Measurements from ENCODE around the gene DIRAS2.

DIRAS2 gene

GRCh38 chr9:90642570-90643539 is at the start of gene DIRAS2:
TSS of gene DIRAS2 (minus strand) at chr9:90642824. CDS start at chr9:90613827, 28,997 bp downstream.
- DNase-seq (ENCODE audit: insufficient read length, low spot score) = no peak
- FAIRE-seq = peak; percentile 51
- TF ChIP-seq, protein P1, sequence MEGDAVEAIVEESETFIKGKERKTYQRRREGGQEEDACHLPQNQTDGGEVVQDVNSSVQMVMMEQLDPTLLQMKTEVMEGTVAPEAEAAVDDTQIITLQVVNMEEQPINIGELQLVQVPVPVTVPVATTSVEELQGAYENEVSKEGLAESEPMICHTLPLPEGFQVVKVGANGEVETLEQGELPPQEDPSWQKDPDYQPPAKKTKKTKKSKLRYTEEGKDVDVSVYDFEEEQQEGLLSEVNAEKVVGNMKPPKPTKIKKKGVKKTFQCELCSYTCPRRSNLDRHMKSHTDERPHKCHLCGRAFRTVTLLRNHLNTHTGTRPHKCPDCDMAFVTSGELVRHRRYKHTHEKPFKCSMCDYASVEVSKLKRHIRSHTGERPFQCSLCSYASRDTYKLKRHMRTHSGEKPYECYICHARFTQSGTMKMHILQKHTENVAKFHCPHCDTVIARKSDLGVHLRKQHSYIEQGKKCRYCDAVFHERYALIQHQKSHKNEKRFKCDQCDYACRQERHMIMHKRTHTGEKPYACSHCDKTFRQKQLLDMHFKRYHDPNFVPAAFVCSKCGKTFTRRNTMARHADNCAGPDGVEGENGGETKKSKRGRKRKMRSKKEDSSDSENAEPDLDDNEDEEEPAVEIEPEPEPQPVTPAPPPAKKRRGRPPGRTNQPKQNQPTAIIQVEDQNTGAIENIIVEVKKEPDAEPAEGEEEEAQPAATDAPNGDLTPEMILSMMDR (IDR thresholded peaks at IDR 0.05; ENCODE audit: insufficient read depth, missing control alignments) = peak; percentile 43

- no peak for FAIRE-seq
- TF ChIP-seq, protein P1 (IDR thresholded peaks at IDR 0.05; ENCODE audit: insufficient read depth, missing control alignments) = no peak
These were observed 42.1 kb upstream of the DIRAS2 start for GRCh38 chr9:90684736-90685135.

DNA sequence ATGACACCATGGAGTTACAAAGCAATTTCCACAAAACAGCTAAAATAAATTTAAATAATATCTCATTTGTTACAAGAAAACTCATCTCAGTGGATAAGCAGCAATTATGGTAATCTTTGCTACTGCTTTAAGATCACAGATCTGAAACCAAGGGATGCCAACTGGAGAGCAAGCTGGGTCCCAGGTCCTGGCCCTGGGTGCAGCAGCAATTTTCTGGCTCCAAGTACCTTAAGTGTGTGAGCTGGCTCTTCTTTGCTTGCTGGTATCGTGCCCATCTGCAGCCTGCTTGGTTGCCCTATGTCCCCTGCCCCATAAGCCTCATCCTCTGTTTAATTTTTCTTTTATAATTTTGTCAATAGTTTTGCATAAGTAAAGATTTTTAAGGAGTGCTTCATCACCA is 41.5 kb upstream of the DIRAS2 start:
- TF ChIP-seq, protein P1 (IDR thresholded peaks at IDR 0.05; ENCODE audit: insufficient read depth, missing control alignments) = no peak
- no peak for FAIRE-seq
- no peak for DNase-seq (ENCODE audit: insufficient read length, low spot score)

More at GRCh38 chr9:90684736-90685135, 42.1 kb upstream of the DIRAS2 start:
- DNase-seq (ENCODE audit: insufficient read length, low spot score) = no peak

GRCh38 chr9:90680534-90680933 is 37.9 kb upstream of the DIRAS2 start:
- FAIRE-seq (no peak), DNase-seq (ENCODE audit: insufficient read length, low spot score) (no peak)
- TF ChIP-seq, protein P1 (IDR thresholded peaks at IDR 0.05; ENCODE audit: insufficient read depth, missing control alignments) = no peak

DNA sequence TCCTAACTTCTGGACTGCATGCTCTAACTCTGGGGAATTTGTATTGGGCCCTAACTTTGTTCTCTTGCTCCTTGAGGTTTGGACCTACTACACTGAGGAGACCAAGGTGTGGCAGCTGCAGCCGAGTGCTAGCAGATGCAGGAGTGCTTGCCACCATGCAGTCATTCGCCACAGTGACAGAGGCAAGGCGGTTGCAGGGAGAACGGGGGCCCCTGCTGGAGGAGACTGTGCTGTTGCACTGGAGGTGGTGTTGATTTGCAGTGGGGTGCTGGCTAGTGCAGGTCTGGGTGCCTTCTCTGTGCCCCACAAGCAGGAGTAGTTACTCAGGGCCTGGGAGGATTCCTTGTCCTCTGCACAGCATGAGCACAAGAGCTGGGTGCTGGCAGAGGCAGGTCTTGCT is 22.4 kb upstream of the DIRAS2 start:
- FAIRE-seq (no peak), DNase-seq (ENCODE audit: insufficient read length, low spot score) (no peak)
- TF ChIP-seq, protein P1 (IDR thresholded peaks at IDR 0.05; ENCODE audit: insufficient read depth, missing control alignments) = no peak

DNA sequence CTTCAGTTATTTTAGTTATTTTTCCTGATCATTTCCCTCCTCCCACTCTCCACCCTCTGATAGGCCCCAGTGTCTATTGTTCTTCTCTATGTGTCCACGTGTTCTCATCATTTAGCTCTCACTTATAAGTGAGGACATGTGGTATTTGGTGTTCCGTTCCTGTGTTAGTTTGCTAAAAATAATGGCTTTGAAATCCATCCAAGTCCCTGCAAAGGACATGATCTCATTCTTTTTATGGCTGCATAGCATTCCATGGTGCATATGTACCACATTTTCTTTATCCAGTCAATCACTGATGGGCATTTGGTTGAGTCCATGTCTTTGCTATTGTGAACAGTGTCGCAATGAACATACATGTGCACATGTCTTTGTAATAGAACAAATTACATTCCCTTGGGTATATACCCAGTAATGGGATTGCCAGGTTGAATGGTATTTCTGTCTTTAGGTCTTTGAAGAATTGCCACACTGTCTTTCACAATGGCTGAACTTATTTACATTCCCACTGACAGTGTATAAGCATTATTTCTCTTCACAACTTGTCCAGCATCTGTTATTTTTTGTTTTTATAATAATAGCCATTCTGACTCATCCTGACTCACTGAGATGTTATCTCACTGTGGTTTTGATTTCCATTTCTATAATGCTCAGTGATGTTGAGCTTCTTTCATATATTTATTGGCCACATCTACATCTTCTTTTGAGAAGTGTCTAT is 17.2 kb upstream of the DIRAS2 start:
- FAIRE-seq (no peak), DNase-seq (ENCODE audit: insufficient read length, low spot score) (no peak)
- TF ChIP-seq, protein P1 (IDR thresholded peaks at IDR 0.05; ENCODE audit: insufficient read depth, missing control alignments) = no peak
